ENCODE results near the gene ZNF534. TPM values are rescaled to one million over a fixed set of nuclear protein-coding genes. Genes with fewer than 3 reads are reported as not detected.

ZNF534 gene
- not detected for total RNA-seq

DNA sequence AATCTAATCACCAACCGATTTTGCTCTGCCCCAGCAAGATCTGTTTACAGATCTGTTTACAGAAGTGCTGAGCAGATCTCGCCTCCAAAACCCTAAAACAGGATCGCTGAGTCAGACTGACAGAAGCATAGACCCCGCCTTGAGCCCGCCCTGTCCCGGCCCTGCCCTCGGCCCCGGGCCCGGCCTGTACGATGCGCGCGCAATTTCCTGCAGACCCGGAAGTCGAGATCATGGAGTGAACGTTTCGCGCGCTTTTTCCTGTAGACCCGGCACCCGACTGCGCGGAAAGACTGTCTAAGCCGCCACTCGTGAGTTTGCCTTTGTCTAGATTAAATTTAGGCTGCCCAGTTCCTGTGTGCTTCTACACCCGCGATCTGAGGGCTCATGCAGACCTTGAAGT, at the start of gene ZNF534:
Gene ZNF534 (plus strand): TSS at position 212 of the 400 bp plus-strand sequence. CDS start 2,327 bp downstream, outside the sequence.
- CTCF ChIA-PET: no interaction called here
- POLR2A ChIA-PET: no interaction called here
- H3K4me3 Mint-ChIP-seq: no peak within 1 kb of the TSS

GRCh38 chr19:52391135-52391534, 37.8 kb upstream of the ZNF534 start:
- Mint-ChIP-seq H3K9me3 (peaks cover 57% of the 10 kb centered on the region), H3K4me1 (ENCODE audit: low read depth) (no peaks in the 10 kb centered on the region), H3K4me3 (no peak overlapping the region), H3K27ac (no peak overlapping the region), H3K27me3 (no peaks in the 10 kb centered on the region), H3K36me3 (peaks cover 49% of the 10 kb centered on the region)
- ChIA-PET CTCF (no interaction called here), POLR2A (no interaction called here)
- no peak for DNase-seq
- intact Hi-C loops (cut with micrococcal nuclease): no loop called here

More for the DNA sequence above, at the start of gene ZNF534:
- Mint-ChIP-seq H3K36me3 (peaks cover 17% of the 10 kb centered on the region), H3K27me3 (no peaks in the 10 kb centered on the region), H3K9me3 (peaks cover 67% of the 10 kb centered on the region), H3K27ac (no peak within 1 kb of the TSS), H3K4me1 (ENCODE audit: low read depth) (no peaks in the 10 kb centered on the region)
- DNase-seq: no peak
- intact Hi-C loops (cut with micrococcal nuclease): no loop called here

DNA sequence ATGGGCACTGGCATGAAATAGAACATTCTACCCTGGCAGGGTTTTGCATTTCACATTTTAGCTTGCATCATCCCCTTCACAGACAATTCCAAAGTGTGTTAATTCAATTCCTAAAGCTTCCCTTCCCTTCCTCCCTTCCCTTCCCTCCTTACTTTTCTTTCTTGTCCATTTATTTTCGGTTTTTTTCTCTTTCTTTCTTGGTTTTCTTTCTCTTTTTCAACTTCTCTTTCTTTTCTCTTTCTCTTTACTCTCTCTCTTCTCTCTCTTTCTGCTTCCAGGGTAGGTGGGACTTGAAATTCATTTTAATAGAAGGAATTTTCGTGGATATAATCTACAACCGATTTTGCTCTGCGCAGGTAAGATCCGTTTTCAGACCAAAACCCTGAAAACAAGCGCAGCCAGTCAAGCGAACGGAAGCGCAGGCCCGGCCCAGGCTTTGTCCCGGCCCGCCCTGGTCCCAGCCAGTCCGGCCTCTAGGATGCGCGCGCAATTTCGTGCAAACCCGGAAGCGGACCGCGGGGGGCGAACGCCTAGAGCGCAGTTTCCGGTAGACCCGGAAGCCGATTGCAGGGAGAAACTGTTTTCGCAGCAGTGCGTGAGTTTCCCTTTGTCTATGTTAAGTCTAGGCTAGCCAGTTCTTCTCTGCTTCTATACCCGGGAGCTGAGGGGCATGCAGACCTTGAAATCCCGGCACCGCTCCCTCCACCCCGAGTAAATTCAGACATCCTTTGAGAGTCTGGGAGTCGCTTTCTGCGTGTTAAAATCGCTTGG, 31.5 kb upstream of the ZNF534 start, which contains the start of gene ZNF528:
Gene ZNF528 (plus strand): TSS at position 540 of the 771 bp plus-strand sequence. CDS start 4,165 bp downstream, outside the sequence.
- peaks cover 19% of the 10 kb centered on the region for H3K4me1 Mint-ChIP-seq (ENCODE audit: low read depth)

GRCh38 chr19:52398081-52398441, 30.9 kb upstream of the ZNF534 start:
- intact Hi-C loops (cut with micrococcal nuclease): no loop called here
- H3K4me3 Mint-ChIP-seq: peak overlapping the region; percentile 81
- POLR2A ChIA-PET: no interaction called here
- H3K27me3 Mint-ChIP-seq: no peaks in the 10 kb centered on the region
- peaks cover 19% of the 10 kb centered on the region for H3K4me1 Mint-ChIP-seq (ENCODE audit: low read depth)
- CTCF ChIA-PET: no interaction called here
- peak overlapping the region; percentile 76 for H3K27ac Mint-ChIP-seq
- peak; percentile 13 for DNase-seq
- H3K9me3 Mint-ChIP-seq: peaks cover 47% of the 10 kb centered on the region
- peaks cover 69% of the 10 kb centered on the region for H3K36me3 Mint-ChIP-seq

More for the DNA sequence above, 31.5 kb upstream of the ZNF534 start, which contains the start of gene ZNF528:
- intact Hi-C loops (cut with micrococcal nuclease): loop anchor here (1.0 kb wide), 1 partner anchor 130 kb away; the partner anchor contains the start of gene ZNF808
- ChIA-PET CTCF (interaction anchor here (0.6 kb wide), 1 partner anchor 104 kb away, joined by 3 read pairs; no protein-coding TSS in a partner anchor), POLR2A (no interaction called here)
- DNase-seq: peak; percentile 96
- no peaks in the 10 kb centered on the region for H3K27me3 Mint-ChIP-seq
- peak within 1 kb of the TSS; percentile 76 for H3K27ac Mint-ChIP-seq
- peaks cover 68% of the 10 kb centered on the region for H3K36me3 Mint-ChIP-seq
- H3K4me3 Mint-ChIP-seq: peak within 1 kb of the TSS; percentile 81
- peaks cover 47% of the 10 kb centered on the region for H3K9me3 Mint-ChIP-seq

DNA sequence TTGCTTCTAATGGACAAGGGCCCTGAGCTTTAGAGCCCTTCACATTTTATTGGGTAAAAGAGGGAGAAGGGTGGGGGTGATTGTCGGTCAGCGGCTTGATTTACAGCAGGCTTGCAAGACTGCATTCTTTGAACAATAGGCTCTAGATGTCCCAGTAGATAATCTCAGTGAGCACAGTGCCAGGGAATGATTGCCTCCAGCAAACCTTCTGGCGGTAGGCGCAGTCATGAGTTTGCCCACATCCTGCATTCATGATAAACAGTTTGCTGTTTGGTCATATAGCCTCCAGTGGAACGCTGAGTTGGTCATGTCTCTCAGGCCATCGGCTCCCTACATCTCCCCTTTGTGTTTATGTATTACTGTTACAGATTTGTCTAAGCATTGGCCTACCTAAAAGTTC, 18.7 kb upstream of the ZNF534 start:
- H3K4me3 Mint-ChIP-seq: no peak overlapping the region
- H3K4me1 Mint-ChIP-seq (ENCODE audit: low read depth): no peaks in the 10 kb centered on the region
- CTCF ChIA-PET: no interaction called here
- no peak for DNase-seq
- H3K27ac Mint-ChIP-seq: no peak overlapping the region
- peaks cover 78% of the 10 kb centered on the region for H3K9me3 Mint-ChIP-seq
- H3K27me3 Mint-ChIP-seq: no peaks in the 10 kb centered on the region
- intact Hi-C loops (cut with micrococcal nuclease): no loop called here
- POLR2A ChIA-PET: no interaction called here
- peaks cover 93% of the 10 kb centered on the region for H3K36me3 Mint-ChIP-seq

GRCh38 chr19:52415711-52416110, 13.2 kb upstream of the ZNF534 start:
- peaks cover 90% of the 10 kb centered on the region for H3K9me3 Mint-ChIP-seq
- no peak overlapping the region for H3K4me3 Mint-ChIP-seq
- intact Hi-C loops (cut with micrococcal nuclease): no loop called here
- no peaks in the 10 kb centered on the region for H3K27me3 Mint-ChIP-seq
- H3K36me3 Mint-ChIP-seq: peaks cover 61% of the 10 kb centered on the region
- ChIA-PET POLR2A (no interaction called here), CTCF (no interaction called here)
- no peaks in the 10 kb centered on the region for H3K4me1 Mint-ChIP-seq (ENCODE audit: low read depth)
- no peak for DNase-seq
- H3K27ac Mint-ChIP-seq: no peak overlapping the region

DNA sequence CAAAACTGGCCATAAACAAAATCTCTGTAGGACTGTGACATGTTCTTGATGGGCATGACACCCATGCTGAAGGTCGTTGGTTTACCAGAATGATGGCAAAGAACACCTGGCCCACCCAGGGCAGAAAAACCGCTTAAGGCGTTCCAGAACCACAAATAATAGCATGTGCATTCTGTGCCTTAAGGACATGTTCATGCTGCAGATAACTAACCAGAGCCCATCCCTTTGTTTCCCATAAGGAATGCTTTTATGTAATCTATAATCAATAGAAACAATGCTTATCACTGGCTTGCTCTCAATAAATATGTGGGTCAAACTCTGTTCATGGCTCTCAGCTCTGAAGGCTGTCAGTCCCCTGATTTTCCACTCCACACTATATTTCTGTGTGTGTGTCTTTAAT, 13.2 kb downstream of the ZNF534 start:
- Mint-ChIP-seq H3K4me3 (no peak overlapping the region), H3K27me3 (peaks cover under 1% of the 10 kb centered on the region), H3K9me3 (peaks cover 73% of the 10 kb centered on the region), H3K4me1 (ENCODE audit: low read depth) (no peaks in the 10 kb centered on the region), H3K27ac (no peak overlapping the region), H3K36me3 (peaks cover 15% of the 10 kb centered on the region)
- intact Hi-C loops (cut with micrococcal nuclease): no loop called here
- DNase-seq: no peak
- ChIA-PET CTCF (no interaction called here), POLR2A (no interaction called here)

- no peak overlapping the region for H3K4me3 Mint-ChIP-seq
These were observed 15.6 kb downstream of the ZNF534 start for GRCh38 chr19:52444506-52444905.

DNA sequence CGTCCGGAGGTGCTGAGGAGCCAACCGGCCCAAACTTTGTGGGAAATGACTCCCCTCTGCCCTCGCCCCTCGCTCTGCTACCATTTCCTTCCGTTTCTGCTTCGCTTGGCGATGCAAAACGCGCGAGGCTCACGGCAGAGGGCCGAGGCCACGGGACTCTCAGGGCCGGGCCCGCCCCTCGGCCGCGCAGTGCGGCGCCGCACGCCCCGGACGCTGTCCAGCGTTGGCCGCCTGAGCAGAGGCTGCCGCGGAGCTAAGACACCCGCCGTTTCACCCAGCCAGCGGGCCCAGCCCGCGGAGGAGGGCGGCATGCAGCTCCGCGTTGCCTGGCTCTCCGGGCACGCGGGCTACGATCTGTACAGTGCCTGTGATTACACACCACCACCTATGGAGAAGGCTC, 22.3 kb downstream of the ZNF534 start:
- Mint-ChIP-seq H3K36me3 (peaks cover 46% of the 10 kb centered on the region), H3K27me3 (peaks cover 2% of the 10 kb centered on the region), H3K9me3 (peaks cover 70% of the 10 kb centered on the region), H3K4me1 (ENCODE audit: low read depth) (peaks cover 13% of the 10 kb centered on the region), H3K4me3 (no peak overlapping the region), H3K27ac (no peak overlapping the region)
- DNase-seq: no peak
- ChIA-PET POLR2A (no interaction called here), CTCF (no interaction called here)
- intact Hi-C loops (cut with micrococcal nuclease): no loop called here

More at GRCh38 chr19:52444506-52444905, 15.6 kb downstream of the ZNF534 start:
- Mint-ChIP-seq H3K36me3 (peaks cover 16% of the 10 kb centered on the region), H3K4me1 (ENCODE audit: low read depth) (no peaks in the 10 kb centered on the region), H3K9me3 (peaks cover 71% of the 10 kb centered on the region), H3K27ac (no peak overlapping the region), H3K27me3 (peaks cover 2% of the 10 kb centered on the region)
- DNase-seq: no peak
- ChIA-PET POLR2A (no interaction called here), CTCF (no interaction called here)
- intact Hi-C loops (cut with micrococcal nuclease): no loop called here

- peaks cover 13% of the 10 kb centered on the region for H3K4me1 Mint-ChIP-seq (ENCODE audit: low read depth)
- peak; percentile 82 for DNase-seq
- CTCF ChIA-PET: interaction anchor here (0.6 kb wide), 1 partner anchor 141 kb away, joined by 3 read pairs; no protein-coding TSS in a partner anchor
- intact Hi-C loops (cut with micrococcal nuclease): no loop called here
- POLR2A ChIA-PET: no interaction called here
- H3K9me3 Mint-ChIP-seq: peaks cover 80% of the 10 kb centered on the region
- H3K4me3 Mint-ChIP-seq: peak within 1 kb of the TSS; percentile 73
- H3K36me3 Mint-ChIP-seq: peaks cover 62% of the 10 kb centered on the region
- H3K27me3 Mint-ChIP-seq: no peaks in the 10 kb centered on the region
- no peak within 1 kb of the TSS for H3K27ac Mint-ChIP-seq
These were observed 24.6 kb downstream of the ZNF534 start, which contains the start of gene ZNF578 for GRCh38 chr19:52453324-52454094. TSS of gene ZNF578 (plus strand) at chr19:52453553. CDS start at chr19:52501846, 48,293 bp downstream.

- Mint-ChIP-seq H3K4me1 (ENCODE audit: low read depth) (no peaks in the 10 kb centered on the region), H3K27me3 (no peaks in the 10 kb centered on the region), H3K36me3 (peaks cover 52% of the 10 kb centered on the region), H3K4me3 (no peak overlapping the region), H3K27ac (no peak overlapping the region), H3K9me3 (peaks cover 81% of the 10 kb centered on the region)
- POLR2A ChIA-PET: no interaction called here
- CTCF ChIA-PET: no interaction called here
- no peak for DNase-seq
- intact Hi-C loops (cut with micrococcal nuclease): no loop called here
These were observed 36.0 kb downstream of the ZNF534 start for GRCh38 chr19:52464798-52465470.

All from activated CD4-positive, alpha-beta memory T cell treated with anti-CD3 and anti-CD28 coated beads for 36 hours (primary cell).